Gastrocnemius medialis (tissue), 4 donors: Measurements from ENCODE around the gene DDX10.

Experiments
- CTCF ChIP-seq, 5 experiments: fragments of 450-650 bp in 3 of 5; fragments of 200-600 bp in 2 of 5; sonication (generic) in 2 of 5; IDR thresholded peaks in 4 of 5; conservative IDR thresholded peaks in 1 of 5; 1 replicate in 4 of 5; 2 replicates in 1 of 5; pipeline ENCODE4 v1.5.1; 2016 to 2019; ENCODE audit warnings: antibody characterized with exemption in 5 of 5, mild to moderate bottlenecking in 3 of 5, moderate library complexity in 3 of 5
- POLR2A ChIP-seq, 2 donors: fragments of 450-650 bp; IDR thresholded peaks; one replicate each; pipeline ENCODE4 v1.6.1; 2017; ENCODE audit warnings: antibody characterized with exemption in 2 of 2, mild to moderate bottlenecking in 2 of 2, moderate library complexity in 2 of 2

GRCh38 chr11:108852701-108853100 is 187.8 kb downstream of the DDX10 start:
- no peak for TF ChIP-seq CTCF (IDR thresholded peaks at IDR 0.05 in 4 of 5, conservative IDR thresholded peaks at IDR 0.05 in 1 of 5)
- no peak for TF ChIP-seq POLR2A (IDR thresholded peaks at IDR 0.05)
